Fibroblast of pulmonary artery (primary cell): ENCODE results near the gene VPS37C.

Experiments used
- DNase-seq: peaks from one replicate; pipeline ENCODE4 v3.0.0-alpha.2; 2010; ENCODE audit warnings: low read depth
- H3K4me3 ChIP-seq: replicated peaks from 2 replicates; pipeline ENCODE4 v1.5.1; 2011; ENCODE audit warnings: low read depth, mild to moderate bottlenecking, control low read depth, low read length, moderate library complexity
- CTCF ChIP-seq: IDR thresholded peaks from 2 replicates; pipeline ENCODE4 v1.5.1; 2011; ENCODE audit warnings: mild to moderate bottlenecking, control low read depth, low read length, inconsistent platforms; ENCODE audit errors: missing control alignments

The VPS37C gene

GRCh38 chr11:61114913-61115312 lies 46.3 kb downstream of the VPS37C start:
- no peak for TF ChIP-seq CTCF
- DNase-seq = no peak
- H3K4me3 ChIP-seq = no peak overlapping the region

GRCh38 chr11:61113201-61113600 lies 48.0 kb downstream of the VPS37C start:
- no peak for DNase-seq
- no peak overlapping the region for H3K4me3 ChIP-seq
- no peak for TF ChIP-seq CTCF

- H3K4me3 ChIP-seq = no peak overlapping the region
- TF ChIP-seq CTCF = no peak
- no peak for DNase-seq
Measured at GRCh38 chr11:61112575-61112974, 48.7 kb downstream of the VPS37C start.

- TF ChIP-seq CTCF = no peak
- H3K4me3 ChIP-seq = no peak overlapping the region
- DNase-seq = no peak
Measured at GRCh38 chr11:61111786-61112517, 49.3 kb downstream of the VPS37C start.

- H3K4me3 ChIP-seq = no peak overlapping the region
- TF ChIP-seq CTCF = no peak
- no peak for DNase-seq
Measured at GRCh38 chr11:61111050-61111435, 50.2 kb downstream of the VPS37C start.

GRCh38 chr11:61110255-61111049 lies 50.8 kb downstream of the VPS37C start:
- TF ChIP-seq CTCF = no peak
- DNase-seq = no peak
- H3K4me3 ChIP-seq = no peak overlapping the region
